Measurements from ENCODE around the gene GPC6.

Gene GPC6

GRCh38 chr13:94080527-94080926, 853.9 kb downstream of the GPC6 start:
- no peak overlapping the region for H3K4me3 ChIP-seq (ENCODE audit: low read length)
- no peak for DNase-seq (ENCODE audit: low read depth)
- no peak for TF ChIP-seq CTCF (conservative IDR thresholded peaks at IDR 0.05; ENCODE audit: low read depth, low read length)

GRCh38 chr13:94087100-94087499, 860.5 kb downstream of the GPC6 start:
- TF ChIP-seq CTCF (conservative IDR thresholded peaks at IDR 0.05; ENCODE audit: low read depth, low read length): no peak
- no peak overlapping the region for H3K4me3 ChIP-seq (ENCODE audit: low read length)
- no peak for DNase-seq (ENCODE audit: low read depth)

- no peak for TF ChIP-seq CTCF (conservative IDR thresholded peaks at IDR 0.05; ENCODE audit: low read depth, low read length)
- DNase-seq (ENCODE audit: low read depth): no peak
- H3K4me3 ChIP-seq (ENCODE audit: low read length): no peak overlapping the region
These were observed 862.1 kb downstream of the GPC6 start for GRCh38 chr13:94088742-94089141.

- H3K4me3 ChIP-seq (ENCODE audit: low read length): no peak overlapping the region
- no peak for TF ChIP-seq CTCF (conservative IDR thresholded peaks at IDR 0.05; ENCODE audit: low read depth, low read length)
- DNase-seq (ENCODE audit: low read depth): no peak
These were observed 864.3 kb downstream of the GPC6 start for GRCh38 chr13:94090773-94091480.

GRCh38 chr13:94093652-94094315, 867.2 kb downstream of the GPC6 start:
- no peak for TF ChIP-seq CTCF (conservative IDR thresholded peaks at IDR 0.05; ENCODE audit: low read depth, low read length)
- H3K4me3 ChIP-seq (ENCODE audit: low read length): no peak overlapping the region
- DNase-seq (ENCODE audit: low read depth): no peak

- TF ChIP-seq CTCF (conservative IDR thresholded peaks at IDR 0.05; ENCODE audit: low read depth, low read length): no peak
- no peak for DNase-seq (ENCODE audit: low read depth)
- H3K4me3 ChIP-seq (ENCODE audit: low read length): no peak overlapping the region
These were observed 883.2 kb downstream of the GPC6 start for GRCh38 chr13:94109715-94110374.
